NB4 (cell line): Measurements from ENCODE around the gene YKT6.

Source experiments
- DNase-seq: peaks from one replicate; pipeline ENCODE4 v3.0.0; 2010; ENCODE audit warnings: low read depth
- H3K4me3 ChIP-seq: one replicate; pipeline ENCODE4 v1.5.1; 2011; ENCODE audit warnings: mild to moderate bottlenecking, low read depth, low read length, moderate library complexity
- CTCF ChIP-seq: IDR thresholded peaks from one replicate; pipeline ENCODE4 v1.5.1; 2012; ENCODE audit warnings: low read depth, low read length
- MAX ChIP-seq: IDR thresholded peaks from 2 replicates; pipeline ENCODE4 v1.6.1; 2011; ENCODE audit warnings: low read depth, low read length
- MYC ChIP-seq: IDR thresholded peaks from 2 replicates; pipeline ENCODE4 v1.6.1; 2011; ENCODE audit warnings: low read depth, low read length
- POLR2A ChIP-seq: IDR thresholded peaks from 2 replicates; pipeline ENCODE4 v1.6.1; 2011; ENCODE audit warnings: mild to moderate bottlenecking; ENCODE audit not compliant: insufficient read length; ENCODE audit errors: extremely low read depth

The YKT6 gene

DNA sequence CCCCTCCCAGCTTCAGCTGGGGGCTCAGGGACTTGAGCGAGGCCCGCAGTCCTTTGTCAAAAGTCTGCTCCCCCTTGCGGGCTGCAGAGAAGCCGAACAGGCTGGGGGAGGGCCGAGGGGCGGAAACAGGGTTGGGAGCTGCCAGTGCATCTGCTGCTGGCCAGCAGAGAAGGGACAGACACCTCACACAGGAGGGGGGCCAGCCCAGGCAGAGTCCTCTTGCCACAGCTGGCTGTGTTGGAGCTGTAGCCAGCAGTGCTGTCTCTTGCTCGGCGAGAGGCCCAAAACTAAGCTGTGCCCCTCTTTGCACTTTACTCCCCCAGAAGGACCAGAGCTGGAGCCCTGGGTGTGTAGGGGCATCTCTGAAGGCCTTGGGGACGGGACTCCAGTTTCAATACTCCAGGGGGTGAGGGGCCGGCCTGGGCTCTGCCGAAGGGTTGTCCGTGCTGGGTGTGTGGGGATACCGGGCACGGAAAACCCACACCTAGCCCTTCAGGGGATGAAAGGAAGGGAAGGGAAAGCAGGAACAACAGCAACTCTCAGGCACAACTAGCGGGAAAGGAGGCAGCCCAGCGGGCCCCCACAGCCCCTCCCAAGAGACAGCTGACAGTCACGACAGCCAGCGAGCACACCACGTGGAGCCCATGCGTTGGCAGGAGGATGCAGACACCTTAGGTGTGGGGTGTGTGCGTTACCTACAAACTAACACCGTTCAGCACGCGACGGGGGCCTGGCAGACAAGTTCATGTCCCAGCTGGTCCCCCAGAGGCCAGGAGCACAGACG, 17.8 kb downstream of the YKT6 start:
- TF ChIP-seq MAX, result no peak
- no peak for TF ChIP-seq POLR2A
- TF ChIP-seq CTCF, result no peak
- no peak for TF ChIP-seq MYC
- no peak for DNase-seq

DNA sequence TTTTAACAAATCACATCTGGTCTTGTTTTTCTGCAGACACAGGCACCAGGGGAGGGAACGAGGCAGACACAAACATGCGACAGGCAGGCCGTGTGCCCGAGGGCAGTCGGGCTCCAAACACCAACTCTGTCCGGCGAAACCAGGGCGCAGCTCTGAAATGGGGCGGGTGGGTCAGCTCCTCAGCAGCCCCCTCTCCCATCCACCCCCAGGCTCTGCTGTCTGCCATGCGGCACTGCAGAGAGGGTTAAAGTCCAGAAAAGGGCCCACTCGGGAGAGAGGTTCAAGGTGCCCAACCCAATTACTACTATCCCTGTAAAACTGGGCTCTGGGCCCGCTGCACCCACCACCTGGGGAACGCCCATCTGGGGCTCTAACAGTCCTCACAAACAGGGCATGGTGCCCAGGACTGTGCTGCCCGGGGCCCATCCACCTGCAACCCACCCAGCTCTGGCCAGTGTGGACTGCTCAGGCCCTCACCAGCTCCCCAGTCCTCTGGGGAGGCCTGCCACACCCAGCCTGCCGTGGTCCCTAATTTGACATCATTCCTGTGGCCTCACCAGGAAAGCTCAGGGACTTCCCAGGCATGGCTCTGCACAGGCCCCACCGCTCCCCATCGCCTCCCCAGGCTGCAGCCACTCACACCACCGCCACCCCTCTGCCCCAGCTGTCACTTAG, 18.7 kb downstream of the YKT6 start:
- no peak for TF ChIP-seq MYC
- TF ChIP-seq MAX, result no peak
- no peak for TF ChIP-seq CTCF
- TF ChIP-seq POLR2A, result no peak
- no peak overlapping the region for H3K4me3 ChIP-seq
- DNase-seq, result no peak

More for the DNA sequence above, 17.8 kb downstream of the YKT6 start:
- no peak overlapping the region for H3K4me3 ChIP-seq

- no peak for TF ChIP-seq MAX
- TF ChIP-seq POLR2A, result no peak
- no peak for TF ChIP-seq MYC
- TF ChIP-seq CTCF, result no peak
- no peak overlapping the region for H3K4me3 ChIP-seq
- no peak for DNase-seq
Observed at GRCh38 chr7:44220046-44220357, 19.2 kb downstream of the YKT6 start.

DNA sequence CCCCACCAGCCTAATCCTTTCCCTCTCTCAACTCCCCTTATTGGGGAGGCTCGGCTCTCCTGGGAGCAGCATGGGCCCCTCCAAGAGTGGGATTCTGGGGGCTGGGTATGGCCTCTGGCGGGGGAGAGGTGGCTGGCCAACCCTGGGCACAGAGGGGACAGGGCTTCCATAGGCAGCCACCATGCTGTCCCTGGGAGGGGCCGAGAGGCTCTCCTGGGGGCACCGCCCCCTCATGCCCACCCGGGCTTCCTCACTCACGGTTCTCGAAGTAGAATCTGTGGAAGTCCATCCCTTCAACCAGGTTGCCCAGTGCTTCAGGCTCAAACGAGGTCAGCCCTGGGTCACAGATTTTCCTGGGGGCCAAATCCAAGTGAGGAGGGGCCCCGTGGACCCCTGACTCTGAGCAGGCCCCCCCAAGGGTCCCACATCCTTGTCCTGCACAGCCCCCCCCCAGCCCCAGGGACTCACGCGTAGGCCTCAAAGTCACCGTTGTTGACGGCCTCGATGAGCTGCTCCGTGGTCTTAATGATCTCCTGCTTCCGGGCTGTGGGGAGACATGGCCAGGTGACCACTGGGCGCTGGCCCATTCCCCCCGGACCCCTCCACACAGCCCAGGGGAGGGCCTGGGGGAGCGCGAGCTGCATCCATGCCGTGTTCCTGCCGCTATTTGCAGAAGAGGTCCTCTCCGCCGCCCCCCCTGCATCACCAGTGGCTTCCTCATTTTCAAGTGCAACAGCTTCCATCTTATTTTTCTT, 19.8 kb downstream of the YKT6 start:
- no peak overlapping the region for H3K4me3 ChIP-seq
- TF ChIP-seq POLR2A (no peak), CTCF (no peak), MYC (no peak), MAX (no peak)
- no peak for DNase-seq

DNA sequence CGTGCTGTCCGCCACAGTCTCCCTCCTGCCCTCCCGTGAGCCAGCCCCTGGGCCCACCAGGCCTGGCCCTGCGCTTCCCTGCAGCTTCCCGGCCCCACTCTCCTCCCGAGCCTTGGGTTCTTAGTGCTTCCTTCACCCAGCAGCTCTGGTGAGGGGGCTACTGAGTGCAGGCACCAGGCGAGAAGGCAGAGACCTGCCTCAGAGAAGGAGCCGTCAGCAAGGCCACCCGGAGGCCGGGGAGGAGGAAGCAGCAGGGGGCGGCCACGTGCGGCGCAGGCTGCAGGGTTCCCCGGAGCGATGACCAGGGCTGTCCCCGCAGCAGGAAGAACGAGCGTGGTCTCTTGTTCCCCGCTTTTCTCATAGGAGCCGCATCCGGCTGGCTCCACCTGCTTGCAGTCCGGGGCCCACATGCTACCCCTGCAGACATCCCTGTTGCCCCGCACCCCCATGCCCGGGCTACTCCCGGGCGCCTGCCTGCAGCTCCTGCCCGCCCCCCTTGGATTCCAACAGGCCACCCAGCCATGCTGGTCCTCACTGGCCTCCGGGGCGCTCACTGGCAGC, 20.5 kb downstream of the YKT6 start:
- H3K4me3 ChIP-seq, result no peak overlapping the region
- TF ChIP-seq CTCF (no peak), POLR2A (no peak)
- DNase-seq, result no peak
